ENCODE measurements around the gene IPO9.

DNA sequence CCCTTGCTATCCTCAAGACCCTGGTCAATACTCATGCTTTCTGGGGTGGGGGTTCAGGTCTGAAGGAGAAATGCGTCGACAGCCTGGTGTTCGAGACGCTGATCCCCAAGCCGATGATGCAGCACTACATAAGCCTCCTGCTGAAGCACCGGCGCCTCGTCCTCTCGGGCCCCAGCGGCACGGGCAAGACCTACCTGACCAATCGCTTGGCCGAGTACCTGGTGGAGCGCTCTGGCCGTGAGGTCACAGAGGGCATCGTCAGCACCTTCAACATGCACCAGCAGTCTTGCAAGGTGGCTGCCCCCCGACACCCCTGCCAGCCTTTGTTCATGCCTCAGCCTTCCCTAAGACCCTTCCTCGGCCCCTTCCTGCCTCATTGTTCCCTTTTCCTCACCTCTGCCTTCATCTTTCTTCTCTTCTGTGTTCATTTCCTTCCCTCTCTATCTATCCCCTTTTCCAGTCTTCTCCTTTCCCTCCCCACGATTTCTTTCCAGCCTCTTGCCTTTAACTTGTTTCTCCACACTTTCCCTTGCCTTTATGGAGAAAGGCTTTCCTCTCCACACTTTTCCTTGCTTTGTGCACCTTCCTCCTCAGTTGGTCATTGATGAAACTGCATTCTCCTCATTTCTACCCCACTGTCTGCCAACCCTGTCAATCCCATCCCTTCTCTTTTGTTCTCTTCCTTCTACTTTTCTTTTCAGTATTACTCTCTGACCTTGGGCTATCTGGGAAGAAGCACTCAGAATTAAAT is 18.3 kb upstream of the IPO9 start:
- TF ChIP-seq, protein P1, sequence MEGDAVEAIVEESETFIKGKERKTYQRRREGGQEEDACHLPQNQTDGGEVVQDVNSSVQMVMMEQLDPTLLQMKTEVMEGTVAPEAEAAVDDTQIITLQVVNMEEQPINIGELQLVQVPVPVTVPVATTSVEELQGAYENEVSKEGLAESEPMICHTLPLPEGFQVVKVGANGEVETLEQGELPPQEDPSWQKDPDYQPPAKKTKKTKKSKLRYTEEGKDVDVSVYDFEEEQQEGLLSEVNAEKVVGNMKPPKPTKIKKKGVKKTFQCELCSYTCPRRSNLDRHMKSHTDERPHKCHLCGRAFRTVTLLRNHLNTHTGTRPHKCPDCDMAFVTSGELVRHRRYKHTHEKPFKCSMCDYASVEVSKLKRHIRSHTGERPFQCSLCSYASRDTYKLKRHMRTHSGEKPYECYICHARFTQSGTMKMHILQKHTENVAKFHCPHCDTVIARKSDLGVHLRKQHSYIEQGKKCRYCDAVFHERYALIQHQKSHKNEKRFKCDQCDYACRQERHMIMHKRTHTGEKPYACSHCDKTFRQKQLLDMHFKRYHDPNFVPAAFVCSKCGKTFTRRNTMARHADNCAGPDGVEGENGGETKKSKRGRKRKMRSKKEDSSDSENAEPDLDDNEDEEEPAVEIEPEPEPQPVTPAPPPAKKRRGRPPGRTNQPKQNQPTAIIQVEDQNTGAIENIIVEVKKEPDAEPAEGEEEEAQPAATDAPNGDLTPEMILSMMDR (conservative IDR thresholded peaks at IDR 0.05; ENCODE audit: low read depth, low read length), result no peak
- no peak for TF ChIP-seq EZH2 (IDR thresholded peaks at IDR 0.05; ENCODE audit: borderline replicate concordance, low read depth, low read length, poor library complexity, severe bottlenecking)

All from A673 (cell line).